Activated CD4-positive, alpha-beta T cell treated with anti-CD3 and anti-CD28 coated beads, Interleukin-2, amount 10 ng/mL, durations not matched to agents 7 days and 5 days (primary cell): ENCODE data around the gene ACO2. TPM values are rescaled to one million over a fixed set of nuclear protein-coding genes. Genes with fewer than 3 reads are reported as not detected.

ENCODE experiments used
- CTCF ChIA-PET: fragments of 350-600 bp; sonication (Branson Sonifier 250); formaldehyde crosslinking; loops from one replicate; lab custom pipeline; 2021; ENCODE audit warnings: antibody characterized with exemption; lab: Charles Lee
- POLR2A ChIA-PET: fragments of 350-600 bp; sonication (Branson Sonifier 250); formaldehyde crosslinking; loops from one replicate; lab custom pipeline; 2021; ENCODE audit warnings: antibody characterized with exemption; lab: Charles Lee
- DNase-seq: peaks from one replicate; pipeline ENCODE4 v3.0.0-alpha.2; 2020
- H3K27ac Mint-ChIP-seq: one replicate; pipeline ENCODE4 v1.8.0; 2021; ENCODE audit warnings: mild to moderate bottlenecking, moderate library complexity, mixed read lengths
- H3K27me3 Mint-ChIP-seq: one replicate; pipeline ENCODE4 v1.8.0; 2021; ENCODE audit warnings: mixed read lengths
- H3K36me3 Mint-ChIP-seq: one replicate; pipeline ENCODE4 v1.8.0; 2021; ENCODE audit warnings: low read depth, mixed read lengths
- H3K4me1 Mint-ChIP-seq: one replicate; pipeline ENCODE4 v1.8.0; 2021; ENCODE audit warnings: mixed read lengths
- H3K4me3 Mint-ChIP-seq: one replicate; pipeline ENCODE4 v1.8.0; 2021; ENCODE audit warnings: mild to moderate bottlenecking, moderate library complexity, mixed read lengths
- H3K9me3 Mint-ChIP-seq: one replicate; pipeline ENCODE4 v1.8.0; 2021; ENCODE audit warnings: mixed read lengths
- total RNA-seq, 2 experiments: library from RNA; stranded (reverse); gene quantifications; one replicate each; pipeline ENCODE4 v1.2.3, GENCODE V29; 2021

The ACO2 gene
- total RNA-seq, 2 experiments from 2014 or later: 73.4 to 77.9 TPM

DNA sequence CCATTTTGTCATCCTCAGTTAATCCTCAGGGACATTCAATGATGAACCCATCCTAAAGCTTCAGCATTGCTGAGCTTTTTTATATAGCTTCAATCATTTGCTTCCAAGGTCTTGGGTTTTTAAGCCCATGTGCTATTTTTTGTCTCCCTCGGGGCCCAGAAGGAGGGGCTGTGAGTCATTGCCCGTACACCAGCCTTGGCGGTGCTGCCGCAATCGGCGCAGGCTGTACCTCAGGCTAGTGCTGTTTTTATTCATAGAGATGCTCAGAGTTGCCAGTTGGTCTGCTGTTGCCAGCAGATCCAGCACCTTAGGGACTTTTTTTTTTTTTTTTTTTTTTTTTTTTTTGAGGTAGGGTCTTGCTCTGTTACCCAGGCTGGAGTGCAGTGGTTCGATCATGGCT is 35.5 kb downstream of the ACO2 start:
- Mint-ChIP-seq H3K4me1 (no peaks in the 10 kb centered on the region), H3K36me3 (peaks cover 13% of the 10 kb centered on the region), H3K27ac (no peak overlapping the region), H3K4me3 (no peak overlapping the region), H3K9me3 (no peaks in the 10 kb centered on the region), H3K27me3 (no peaks in the 10 kb centered on the region)
- no peak for DNase-seq
- CTCF ChIA-PET: interaction anchor here (1.8 to 3.1 kb wide), 2 partner anchors 48 to 100 kb away, joined by 4 to 9 read pairs; no protein-coding TSS in a partner anchor
- POLR2A ChIA-PET: no interaction called here

DNA sequence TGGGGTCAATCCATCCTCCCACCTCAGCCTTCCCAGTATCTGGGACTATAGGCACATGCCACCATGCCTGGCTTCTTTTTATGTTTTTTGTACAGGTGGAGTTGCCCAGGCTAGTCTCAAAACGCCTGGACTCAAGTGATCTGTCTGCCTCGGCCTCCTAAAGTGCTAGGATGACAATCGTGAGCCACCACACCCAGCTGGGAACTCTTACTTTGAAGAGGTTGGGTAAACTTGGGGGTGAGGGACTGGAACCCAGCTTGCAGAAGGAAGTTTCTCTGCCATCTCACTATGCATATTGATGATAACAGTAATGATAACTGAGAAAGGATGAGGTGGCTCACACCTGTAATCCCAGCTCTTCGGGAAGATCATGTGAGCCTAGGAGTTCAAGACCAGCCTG is 35.9 kb downstream of the ACO2 start:
- DNase-seq: no peak
- peaks cover 13% of the 10 kb centered on the region for H3K36me3 Mint-ChIP-seq
- POLR2A ChIA-PET: no interaction called here
- H3K4me1 Mint-ChIP-seq: no peaks in the 10 kb centered on the region
- CTCF ChIA-PET: interaction anchor here (1.8 to 3.1 kb wide), 2 partner anchors 48 to 101 kb away, joined by 4 to 9 read pairs; no protein-coding TSS in a partner anchor
- no peaks in the 10 kb centered on the region for H3K27me3 Mint-ChIP-seq
- peak overlapping the region; percentile 19 for H3K27ac Mint-ChIP-seq
- H3K9me3 Mint-ChIP-seq: no peaks in the 10 kb centered on the region
- H3K4me3 Mint-ChIP-seq: no peak overlapping the region

DNA sequence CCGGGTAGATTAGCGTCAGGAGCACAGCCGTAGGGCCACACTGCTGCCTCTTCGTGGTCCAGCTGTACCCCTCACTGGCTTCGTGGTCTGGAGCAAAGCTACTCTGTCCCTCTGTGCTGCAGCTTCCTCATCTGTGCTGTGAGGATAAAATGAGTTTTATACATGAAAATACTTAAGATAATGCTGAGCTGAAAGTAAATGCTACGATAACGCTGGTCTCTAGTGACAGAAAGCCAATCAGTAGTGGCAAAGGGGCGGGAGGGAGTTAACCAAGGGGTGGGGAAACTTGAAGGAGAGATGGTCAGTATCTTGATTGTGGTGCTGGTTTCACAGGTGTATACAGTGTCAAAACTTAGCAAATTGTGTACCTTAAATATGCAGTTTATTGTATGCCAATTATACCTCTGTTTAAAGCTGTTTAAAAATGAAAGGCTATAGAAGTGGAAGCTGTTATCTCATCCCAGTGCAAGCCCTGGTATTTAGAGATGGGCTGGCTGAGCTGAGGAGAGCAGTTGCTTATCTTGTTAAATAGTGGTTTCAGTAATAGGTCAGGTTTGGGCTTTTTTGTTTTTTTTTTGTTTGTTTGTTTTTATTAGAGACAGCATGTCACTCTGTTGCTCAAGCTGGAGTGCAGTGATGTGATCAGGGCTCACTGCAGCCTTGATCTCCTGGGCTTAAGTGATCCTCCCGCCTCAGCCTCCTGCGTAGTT is 36.7 kb downstream of the ACO2 start:
- Mint-ChIP-seq H3K27me3 (no peaks in the 10 kb centered on the region), H3K4me3 (no peak overlapping the region), H3K27ac (no peak overlapping the region), H3K36me3 (peaks cover 11% of the 10 kb centered on the region), H3K9me3 (no peaks in the 10 kb centered on the region), H3K4me1 (no peaks in the 10 kb centered on the region)
- ChIA-PET CTCF (interaction anchor here (1.3 to 3.1 kb wide), 4 partner anchors 19 to 102 kb away, joined by 4 to 9 read pairs (median 4); no protein-coding TSS in a partner anchor), POLR2A (no interaction called here)
- DNase-seq: no peak

DNA sequence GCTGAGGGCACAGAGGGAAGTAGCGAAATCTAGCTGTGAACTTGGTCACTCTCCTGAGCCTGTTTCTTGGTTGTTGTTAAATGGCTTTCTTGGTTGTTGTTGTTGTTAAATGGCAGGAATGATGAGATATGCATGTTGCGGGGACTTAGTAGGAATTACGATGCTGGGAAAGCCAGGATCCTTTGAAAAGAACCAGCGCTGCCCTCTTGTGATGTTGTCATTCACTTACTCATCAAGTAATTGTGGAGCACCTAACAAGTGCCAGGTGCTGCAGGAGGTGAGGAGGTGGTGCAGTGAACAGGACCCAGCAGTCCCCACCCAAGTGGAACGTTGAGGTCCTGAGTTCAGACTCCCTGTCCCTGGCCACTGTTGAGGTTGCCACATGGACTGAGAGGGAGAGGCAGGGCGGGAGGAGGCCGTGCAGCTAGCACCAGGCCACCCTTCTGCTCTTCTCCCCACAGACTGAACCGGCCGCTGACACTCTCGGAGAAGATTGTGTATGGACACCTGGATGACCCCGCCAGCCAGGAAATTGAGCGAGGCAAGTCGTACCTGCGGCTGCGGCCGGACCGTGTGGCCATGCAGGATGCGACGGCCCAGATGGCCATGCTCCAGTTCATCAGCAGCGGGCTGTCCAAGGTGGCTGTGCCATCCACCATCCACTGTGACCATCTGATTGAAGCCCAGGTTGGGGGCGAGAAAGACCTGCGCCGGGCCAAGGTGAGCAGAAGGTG is 38.6 kb downstream of the ACO2 start:
- no peak overlapping the region for H3K27ac Mint-ChIP-seq
- no peaks in the 10 kb centered on the region for H3K27me3 Mint-ChIP-seq

DNA sequence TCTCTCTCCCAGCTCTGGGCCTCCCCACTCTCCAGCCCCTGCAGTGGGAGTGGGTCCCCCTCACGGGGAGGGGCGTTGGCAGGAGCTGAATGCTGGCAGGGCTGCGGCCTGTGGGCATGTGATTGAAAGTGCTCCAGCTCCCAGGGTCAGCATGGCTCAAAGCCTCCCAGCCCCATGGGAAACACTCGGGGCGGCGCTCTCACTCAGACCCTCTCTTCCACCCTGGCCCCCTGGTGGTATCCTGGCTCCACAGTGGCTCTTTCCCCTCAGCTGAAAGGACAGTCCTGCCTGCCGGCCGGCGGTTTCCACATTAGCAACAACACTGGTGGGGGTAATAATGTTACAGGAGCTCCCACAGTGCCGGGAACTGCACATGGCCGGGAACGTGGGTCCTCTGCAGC is 39.9 kb downstream of the ACO2 start:
- no peaks in the 10 kb centered on the region for H3K27me3 Mint-ChIP-seq
- H3K9me3 Mint-ChIP-seq: no peaks in the 10 kb centered on the region
- ChIA-PET CTCF (interaction anchor here (1.0 kb wide), 1 partner anchor 17 kb away, joined by 3 read pairs; no protein-coding TSS in a partner anchor), POLR2A (no interaction called here)
- no peak overlapping the region for H3K27ac Mint-ChIP-seq
- peaks cover 8% of the 10 kb centered on the region for H3K36me3 Mint-ChIP-seq
- no peaks in the 10 kb centered on the region for H3K4me1 Mint-ChIP-seq
- DNase-seq: no peak
- H3K4me3 Mint-ChIP-seq: no peak overlapping the region

More for the DNA sequence above, 38.6 kb downstream of the ACO2 start:
- POLR2A ChIA-PET: no interaction called here
- H3K36me3 Mint-ChIP-seq: peaks cover 8% of the 10 kb centered on the region
- no peaks in the 10 kb centered on the region for H3K9me3 Mint-ChIP-seq
- H3K4me3 Mint-ChIP-seq: no peak overlapping the region
- DNase-seq: no peak
- no peaks in the 10 kb centered on the region for H3K4me1 Mint-ChIP-seq
- CTCF ChIA-PET: interaction anchor here (1.0 to 1.3 kb wide), 2 partner anchors 11 to 18 kb away, joined by 3 to 4 read pairs; no protein-coding TSS in a partner anchor

DNA sequence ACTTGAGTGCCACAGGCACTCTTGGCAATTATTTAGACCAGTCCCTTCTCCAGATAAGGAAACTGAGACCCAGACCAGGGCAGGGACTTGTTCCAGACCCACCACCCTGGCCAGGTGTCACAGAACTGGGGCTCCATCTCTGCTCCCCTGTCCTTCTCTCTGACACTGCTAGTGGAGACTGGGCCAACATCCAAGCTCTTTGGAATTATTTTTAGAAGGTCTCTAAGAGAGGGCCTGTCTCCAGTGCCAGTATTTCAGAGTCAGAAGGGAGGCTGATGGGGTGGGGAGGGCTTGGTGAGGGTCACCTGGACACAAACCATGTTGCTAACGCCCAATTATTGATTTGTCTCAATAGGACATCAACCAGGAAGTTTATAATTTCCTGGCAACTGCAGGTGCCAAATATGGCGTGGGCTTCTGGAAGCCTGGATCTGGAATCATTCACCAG is 42.6 kb downstream of the ACO2 start:
- Mint-ChIP-seq H3K4me3 (no peak overlapping the region), H3K27ac (no peak overlapping the region), H3K36me3 (peaks cover 9% of the 10 kb centered on the region), H3K9me3 (no peaks in the 10 kb centered on the region), H3K4me1 (no peaks in the 10 kb centered on the region), H3K27me3 (no peaks in the 10 kb centered on the region)
- ChIA-PET POLR2A (no interaction called here), CTCF (interaction anchor here (0.6 to 0.8 kb wide), 2 partner anchors 14 to 15 kb away, joined by 3 read pairs; no protein-coding TSS in a partner anchor)
- no peak for DNase-seq

DNA sequence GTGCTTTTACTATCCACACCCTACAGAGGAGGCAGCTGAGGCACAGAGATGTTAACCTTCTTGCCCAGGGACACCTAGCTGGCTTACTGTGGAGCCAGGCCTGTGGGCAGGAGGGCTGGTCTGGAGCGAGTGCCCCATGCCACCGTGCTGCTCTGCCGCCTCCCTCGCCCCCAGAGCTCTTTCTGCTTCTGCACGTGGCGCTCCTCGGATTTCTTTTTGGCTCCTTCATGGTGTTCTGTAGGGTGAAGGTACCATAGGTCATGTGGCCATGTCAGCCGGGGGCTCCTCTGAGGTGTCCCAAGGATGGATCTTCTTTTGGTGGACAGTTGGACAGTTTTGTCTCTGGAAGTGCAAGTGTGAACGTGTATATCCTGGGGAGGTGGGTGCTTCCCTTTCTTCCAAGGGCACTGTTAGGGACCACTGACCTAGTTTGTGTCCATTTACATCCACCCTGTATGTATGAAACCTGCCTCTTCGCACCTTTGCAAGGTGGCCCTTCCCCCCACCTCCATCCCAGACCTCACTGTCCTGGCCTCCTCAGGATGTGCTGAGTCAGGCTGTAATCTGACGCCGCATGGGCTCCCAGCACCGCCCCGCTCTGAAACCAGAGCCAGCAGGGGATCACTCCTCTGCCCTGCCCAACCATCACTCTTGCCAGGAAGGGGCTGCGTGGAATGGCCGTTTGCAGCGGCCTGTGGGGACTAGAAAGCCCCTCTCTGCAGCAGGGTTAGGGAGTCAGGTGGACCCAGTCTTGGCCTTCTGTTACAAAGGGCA is 43.7 kb downstream of the ACO2 start:
- H3K9me3 Mint-ChIP-seq: no peaks in the 10 kb centered on the region
- no peaks in the 10 kb centered on the region for H3K27me3 Mint-ChIP-seq
- no peak overlapping the region for H3K4me3 Mint-ChIP-seq
- no peaks in the 10 kb centered on the region for H3K4me1 Mint-ChIP-seq
- no peak for DNase-seq
- POLR2A ChIA-PET: no interaction called here
- H3K27ac Mint-ChIP-seq: no peak overlapping the region
- CTCF ChIA-PET: interaction anchor here (0.8 to 1.8 kb wide), 2 partner anchors 12 to 14 kb away, joined by 3 to 5 read pairs; no protein-coding TSS in a partner anchor
- H3K36me3 Mint-ChIP-seq: peaks cover 6% of the 10 kb centered on the region

DNA sequence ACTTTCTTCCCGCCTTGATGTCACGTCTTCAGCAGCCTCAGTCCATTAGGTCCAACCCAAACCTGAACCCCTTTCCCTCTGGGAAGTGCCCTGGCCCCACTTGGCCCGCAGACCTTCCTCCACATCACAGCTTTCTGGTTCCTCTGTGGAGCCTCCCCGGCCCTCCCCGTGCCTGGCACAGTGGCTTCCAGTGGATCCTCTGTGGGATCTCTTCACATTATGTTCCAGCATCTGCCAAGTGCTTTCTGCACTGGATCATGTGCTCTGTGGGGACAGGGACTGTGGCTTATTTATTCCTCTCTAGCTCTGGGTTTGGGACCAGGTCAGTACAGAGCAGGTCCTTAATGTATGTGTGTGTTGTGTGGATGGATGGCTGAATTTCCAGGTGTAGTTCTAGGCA is 44.5 kb downstream of the ACO2 start:
- H3K4me3 Mint-ChIP-seq: no peak overlapping the region
- no peaks in the 10 kb centered on the region for H3K9me3 Mint-ChIP-seq
- no peaks in the 10 kb centered on the region for H3K4me1 Mint-ChIP-seq
- ChIA-PET CTCF (interaction anchor here (1.8 kb wide), 1 partner anchor 11 kb away, joined by 5 read pairs; no protein-coding TSS in a partner anchor), POLR2A (no interaction called here)
- no peak overlapping the region for H3K27ac Mint-ChIP-seq
- no peaks in the 10 kb centered on the region for H3K27me3 Mint-ChIP-seq
- DNase-seq: no peak
- peaks cover 6% of the 10 kb centered on the region for H3K36me3 Mint-ChIP-seq

DNA sequence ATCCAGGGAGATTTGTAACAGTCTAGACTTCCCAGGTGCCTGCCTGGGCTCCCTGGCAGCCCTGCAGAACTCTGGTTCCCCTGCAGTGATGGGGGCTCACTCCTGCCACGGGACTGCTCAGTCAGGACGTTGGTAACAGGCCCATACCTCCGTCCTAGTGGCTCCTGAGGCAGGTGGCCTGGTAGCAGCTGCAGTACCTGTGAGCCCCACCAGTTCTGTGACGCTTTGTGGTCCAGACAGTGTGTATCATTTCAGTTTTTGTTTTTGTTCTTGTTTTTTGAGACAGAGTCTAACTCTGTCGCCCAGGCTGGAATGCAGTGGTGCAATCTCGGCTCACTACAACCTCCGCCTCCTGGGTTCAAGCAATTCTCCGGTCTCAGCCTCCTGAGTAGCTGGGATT is 47.5 kb downstream of the ACO2 start:
- POLR2A ChIA-PET: no interaction called here
- peaks cover 6% of the 10 kb centered on the region for H3K36me3 Mint-ChIP-seq
- CTCF ChIA-PET: interaction anchor here (2.5 to 4.5 kb wide), 2 partner anchors 10 to 113 kb away, joined by 14 to 40 read pairs; no protein-coding TSS in a partner anchor
- no peak for DNase-seq
- no peaks in the 10 kb centered on the region for H3K4me1 Mint-ChIP-seq
- no peak overlapping the region for H3K4me3 Mint-ChIP-seq
- H3K27ac Mint-ChIP-seq: no peak overlapping the region
- no peaks in the 10 kb centered on the region for H3K27me3 Mint-ChIP-seq
- H3K9me3 Mint-ChIP-seq: no peaks in the 10 kb centered on the region

DNA sequence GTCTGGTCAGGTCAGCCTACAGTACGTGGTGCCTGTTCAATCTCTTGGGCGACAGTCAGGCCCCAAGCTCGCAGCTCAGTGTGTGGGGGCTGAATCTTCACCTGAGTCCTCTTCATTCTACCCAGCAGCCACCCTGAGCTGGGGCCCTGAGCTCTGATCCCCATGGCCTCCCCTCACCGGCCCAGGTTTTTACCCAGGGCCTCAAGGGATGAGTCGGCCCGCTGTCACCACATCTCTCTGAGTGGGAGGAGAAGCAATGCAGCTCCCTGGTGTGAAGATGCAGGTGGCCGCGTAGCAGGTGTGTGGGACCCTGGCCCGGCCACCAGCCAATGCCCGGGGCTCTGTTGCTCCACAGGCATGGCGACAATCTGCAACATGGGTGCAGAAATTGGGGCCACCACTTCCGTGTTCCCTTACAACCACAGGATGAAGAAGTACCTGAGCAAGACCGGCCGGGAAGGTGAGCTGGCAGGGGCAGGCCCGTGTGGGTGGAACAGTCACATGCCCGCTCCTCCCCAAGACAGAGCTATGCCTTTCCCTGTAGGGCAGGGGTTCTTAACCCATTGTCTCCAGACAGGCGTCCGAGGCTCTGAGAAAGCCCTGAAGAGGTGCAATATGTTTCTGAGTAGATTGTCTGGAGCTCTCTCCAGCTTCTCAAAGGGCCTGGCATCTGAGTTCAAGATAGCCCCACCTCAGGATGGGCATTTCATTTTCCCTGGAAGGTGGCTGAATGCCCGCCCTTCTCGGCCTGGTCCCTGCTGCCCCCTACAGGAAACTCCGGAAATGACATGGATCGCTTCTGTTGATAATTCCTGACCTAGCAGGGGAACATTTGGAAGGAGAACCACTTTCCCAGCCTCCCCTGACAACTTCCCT is 48.5 kb downstream of the ACO2 start:
- ChIA-PET POLR2A (interaction anchor here (0.5 to 0.6 kb wide), 2 partner anchors 20 to 49 kb away, joined by 5 read pairs; partner anchors contain the start of gene PHF5A), CTCF (interaction anchor here (0.5 to 4.5 kb wide), 8 partner anchors 10 to 231 kb away, joined by 3 to 40 read pairs (median 3); partner anchors contain the start of gene RANGAP1)
- no peak overlapping the region for H3K4me3 Mint-ChIP-seq
- H3K36me3 Mint-ChIP-seq: peaks cover 3% of the 10 kb centered on the region
- H3K27ac Mint-ChIP-seq: no peak overlapping the region
- no peaks in the 10 kb centered on the region for H3K27me3 Mint-ChIP-seq
- no peaks in the 10 kb centered on the region for H3K9me3 Mint-ChIP-seq
- peak; percentile 29 for DNase-seq
- no peaks in the 10 kb centered on the region for H3K4me1 Mint-ChIP-seq

DNA sequence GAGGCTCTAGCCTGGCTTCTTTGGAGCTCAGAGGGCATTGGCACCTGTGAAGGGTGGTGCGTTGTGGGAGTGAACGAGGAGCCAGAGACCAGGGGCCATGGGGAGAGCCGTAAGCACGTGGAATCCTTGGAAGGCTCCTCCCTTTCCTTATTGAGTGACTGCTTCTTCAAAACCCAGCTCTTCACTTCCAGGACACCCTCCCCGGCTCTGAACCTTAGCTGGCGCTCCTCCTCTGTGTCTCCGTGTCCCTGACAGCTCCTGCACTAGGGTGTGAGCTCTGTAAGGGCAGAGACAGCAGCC is 49.1 kb downstream of the ACO2 start:
- no peaks in the 10 kb centered on the region for H3K4me1 Mint-ChIP-seq
- H3K9me3 Mint-ChIP-seq: no peaks in the 10 kb centered on the region
- peaks cover 3% of the 10 kb centered on the region for H3K36me3 Mint-ChIP-seq
- CTCF ChIA-PET: interaction anchor here (0.5 to 4.5 kb wide), 9 partner anchors 9 to 232 kb away, joined by 3 to 40 read pairs (median 3); partner anchors contain the start of gene RANGAP1
- H3K27me3 Mint-ChIP-seq: no peaks in the 10 kb centered on the region
- no peak for DNase-seq
- POLR2A ChIA-PET: interaction anchor here (0.6 kb wide), 1 partner anchor 20 kb away, joined by 5 read pairs; no protein-coding TSS in a partner anchor
- H3K27ac Mint-ChIP-seq: no peak overlapping the region
- no peak overlapping the region for H3K4me3 Mint-ChIP-seq
